Activated CD8-positive, alpha-beta memory T cell treated with anti-CD3 and anti-CD28 coated beads, Interleukin-2, amount 50 U/mL, for 24 hours (primary cell): Measurements from ENCODE around the gene SCD.
"Not testable (repeated sequence)": the region's sequence is repeated elsewhere in the genome, so short reads cannot be mapped to it uniquely, and the experiment has no call there.

Experiments used
- DNase-seq: peaks from one replicate; pipeline ENCODE4 v3.0.0-alpha.2; 2020; ENCODE audit errors: extremely low read depth

Gene SCD

GRCh38 chr10:100362570-100363496 is 15.8 kb downstream of the SCD start:
- DNase-seq: no peak

GRCh38 chr10:100364175-100364574 is 17.1 kb downstream of the SCD start:
- no peak for DNase-seq

GRCh38 chr10:100364735-100365391 is 17.8 kb downstream of the SCD start:
- no peak for DNase-seq

- DNase-seq: no peak
Measured at GRCh38 chr10:100368721-100369120, 21.7 kb downstream of the SCD start.

- DNase-seq: peak; percentile 17
Measured at GRCh38 chr10:100370714-100371481, 23.9 kb downstream of the SCD start.

GRCh38 chr10:100371482-100372027 is 24.5 kb downstream of the SCD start:
- DNase-seq: no peak

- no peak for DNase-seq
Measured at GRCh38 chr10:100372415-100373297, 25.6 kb downstream of the SCD start.

- peak; percentile 81 for DNase-seq
Measured at GRCh38 chr10:100373298-100374199, 26.5 kb downstream of the SCD start.

GRCh38 chr10:100374200-100374655 is 27.2 kb downstream of the SCD start:
- no peak for DNase-seq

- not testable (repeated sequence) for DNase-seq
Measured at GRCh38 chr10:100374677-100375353, 27.8 kb downstream of the SCD start.

GRCh38 chr10:100376656-100377055 is 29.6 kb downstream of the SCD start:
- DNase-seq: not testable (repeated sequence)

- no peak for DNase-seq
Measured at GRCh38 chr10:100377830-100378229, 30.8 kb downstream of the SCD start.

GRCh38 chr10:100380400-100380799 is 33.4 kb downstream of the SCD start:
- no peak for DNase-seq

- DNase-seq: no peak
Measured at GRCh38 chr10:100382553-100382952, 35.5 kb downstream of the SCD start.

- no peak for DNase-seq
Measured at GRCh38 chr10:100383251-100383650, 36.2 kb downstream of the SCD start.

- DNase-seq: no peak
Measured at GRCh38 chr10:100391163-100392002, 44.4 kb downstream of the SCD start.

GRCh38 chr10:100392686-100393003 is 45.6 kb downstream of the SCD start:
- no peak for DNase-seq

GRCh38 chr10:100395626-100396025 is 48.6 kb downstream of the SCD start:
- no peak for DNase-seq
